C4-2B (cell line): ENCODE results near the gene CCR6.

Experiments used
- ZFX ChIP-seq: fragments of 450-650 bp; IDR thresholded peaks from 2 replicates; pipeline ENCODE4 v1.6.1; 2017
- TF ChIP-seq, protein P1 (sequence below): fragments of 450-650 bp; conservative IDR thresholded peaks from 2 replicates; pipeline ENCODE4 v1.5.1; 2017; ENCODE audit warnings: mild to moderate bottlenecking

DNA sequence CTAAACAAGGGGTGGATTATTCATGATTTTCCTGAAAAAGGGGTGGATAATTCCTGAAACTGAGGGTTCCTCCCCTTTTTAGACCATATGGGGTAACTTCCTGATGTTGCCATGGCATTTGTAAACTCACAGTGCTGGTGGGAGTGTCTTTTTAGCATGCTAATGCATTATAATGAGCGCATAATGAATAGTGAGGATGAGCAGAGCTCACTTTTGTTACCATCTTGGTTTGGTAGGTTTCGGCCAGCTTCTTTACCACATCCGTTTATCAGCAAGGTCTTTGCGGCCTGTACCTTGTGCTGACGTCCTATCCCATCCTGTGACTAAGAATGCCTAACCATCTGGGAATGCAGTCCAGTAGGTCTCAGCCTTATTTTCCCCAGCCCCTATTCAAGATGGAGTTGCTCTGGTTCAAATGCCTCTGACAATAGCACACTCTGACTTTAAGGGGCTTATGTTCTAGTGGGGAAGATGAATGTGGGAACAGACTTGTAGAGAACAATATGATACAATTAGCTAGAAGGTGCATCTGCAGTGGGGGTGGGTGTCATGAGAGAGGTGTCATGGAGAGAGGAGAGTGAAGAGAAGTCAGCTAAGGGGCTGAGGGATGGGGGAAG, 39.1 kb downstream of the CCR6 start:
- TF ChIP-seq, protein P1, sequence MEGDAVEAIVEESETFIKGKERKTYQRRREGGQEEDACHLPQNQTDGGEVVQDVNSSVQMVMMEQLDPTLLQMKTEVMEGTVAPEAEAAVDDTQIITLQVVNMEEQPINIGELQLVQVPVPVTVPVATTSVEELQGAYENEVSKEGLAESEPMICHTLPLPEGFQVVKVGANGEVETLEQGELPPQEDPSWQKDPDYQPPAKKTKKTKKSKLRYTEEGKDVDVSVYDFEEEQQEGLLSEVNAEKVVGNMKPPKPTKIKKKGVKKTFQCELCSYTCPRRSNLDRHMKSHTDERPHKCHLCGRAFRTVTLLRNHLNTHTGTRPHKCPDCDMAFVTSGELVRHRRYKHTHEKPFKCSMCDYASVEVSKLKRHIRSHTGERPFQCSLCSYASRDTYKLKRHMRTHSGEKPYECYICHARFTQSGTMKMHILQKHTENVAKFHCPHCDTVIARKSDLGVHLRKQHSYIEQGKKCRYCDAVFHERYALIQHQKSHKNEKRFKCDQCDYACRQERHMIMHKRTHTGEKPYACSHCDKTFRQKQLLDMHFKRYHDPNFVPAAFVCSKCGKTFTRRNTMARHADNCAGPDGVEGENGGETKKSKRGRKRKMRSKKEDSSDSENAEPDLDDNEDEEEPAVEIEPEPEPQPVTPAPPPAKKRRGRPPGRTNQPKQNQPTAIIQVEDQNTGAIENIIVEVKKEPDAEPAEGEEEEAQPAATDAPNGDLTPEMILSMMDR = no peak
- no peak for TF ChIP-seq ZFX
